Duodenal mucosa (tissue), 2 donors: Measurements from ENCODE around the gene SLC25A21.

Source experiments
- H3K27ac ChIP-seq: one replicate; pipeline ENCODE4 v1.7.0; 2013; ENCODE audit warnings: low read depth, low read length
- H3K27me3 ChIP-seq, 2 donors: one replicate each; pipeline ENCODE4 v1.7.0; 2013; ENCODE audit warnings: low read length in 2 of 2, control low read depth in 1 of 2; ENCODE audit not compliant: insufficient read depth in 2 of 2, control insufficient read depth in 1 of 2
- H3K36me3 ChIP-seq, 2 donors: one replicate each; pipeline ENCODE4 v1.7.0; 2013; ENCODE audit warnings: low read length in 2 of 2, control low read depth in 1 of 2; ENCODE audit not compliant: insufficient read depth in 2 of 2, control insufficient read depth in 1 of 2
- H3K4me1 ChIP-seq, 2 donors: one replicate each; pipeline ENCODE4 v1.7.0; 2013; ENCODE audit warnings: low read length in 2 of 2, control low read depth in 1 of 2; ENCODE audit not compliant: insufficient read depth in 2 of 2, control insufficient read depth in 1 of 2
- H3K4me3 ChIP-seq, 2 donors: one replicate each; pipeline ENCODE4 v1.7.0; 2013; ENCODE audit warnings: low read length in 2 of 2, low read depth in 1 of 2
- H3K9ac ChIP-seq, 2 donors: one replicate each; pipeline ENCODE4 v1.7.0; 2013; ENCODE audit warnings: low read length in 2 of 2, low read depth in 1 of 2
- H3K9me3 ChIP-seq, 2 donors: one replicate each; pipeline ENCODE4 v1.7.0; 2013; ENCODE audit warnings: low read length in 2 of 2, control low read depth in 1 of 2; ENCODE audit not compliant: control insufficient read depth in 1 of 2

SLC25A21 gene

GRCh38 chr14:37145395-37145794, 27.0 kb downstream of the SLC25A21 start:
- no peak overlapping the region for H3K27ac ChIP-seq

DNA sequence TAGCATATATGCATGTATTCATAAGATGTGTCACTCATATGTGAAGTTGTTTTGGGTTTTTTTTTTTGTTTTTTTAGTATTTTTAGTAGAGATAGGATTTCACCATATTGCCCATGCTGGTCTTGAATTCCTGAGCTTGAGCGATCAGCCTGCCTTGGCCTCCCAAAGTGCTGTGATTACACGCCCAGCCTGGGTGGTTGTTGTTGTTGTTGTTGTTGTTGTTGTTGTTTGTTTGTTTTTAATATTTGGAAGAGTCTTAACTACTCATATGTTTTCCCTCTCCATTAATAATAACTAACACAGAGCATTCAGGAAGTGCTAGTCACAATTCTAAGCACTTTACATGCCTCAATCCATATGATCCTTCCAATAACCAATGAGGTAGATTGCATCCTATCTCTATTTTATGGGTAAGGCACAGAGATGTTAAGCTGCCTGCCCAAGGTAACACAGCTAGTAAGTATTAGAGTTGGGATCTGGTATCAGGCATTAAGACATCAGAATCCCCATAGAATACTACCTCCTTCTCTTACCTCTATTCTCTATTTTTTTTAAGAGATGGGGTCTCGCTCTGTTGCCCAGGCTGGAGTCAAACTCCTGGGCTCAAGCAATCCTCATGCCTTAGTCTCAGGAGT, 27.6 kb downstream of the SLC25A21 start:
- H3K4me3 ChIP-seq = no peak overlapping the region
- no peaks in the 10 kb centered on the region for H3K36me3 ChIP-seq
- H3K4me1 ChIP-seq = no peaks in the 10 kb centered on the region
- no peaks in the 10 kb centered on the region for H3K27me3 ChIP-seq
- H3K27ac ChIP-seq = no peak overlapping the region
- no peaks in the 10 kb centered on the region for H3K9me3 ChIP-seq
- H3K9ac ChIP-seq = no peak overlapping the region

More at GRCh38 chr14:37145395-37145794, 27.0 kb downstream of the SLC25A21 start:
- H3K9me3 ChIP-seq = no peaks in the 10 kb centered on the region
- H3K4me3 ChIP-seq = no peak overlapping the region
- H3K9ac ChIP-seq = no peak overlapping the region
- no peaks in the 10 kb centered on the region for H3K36me3 ChIP-seq
- H3K4me1 ChIP-seq = no peaks in the 10 kb centered on the region
- H3K27me3 ChIP-seq = no peaks in the 10 kb centered on the region

- no peak overlapping the region for H3K4me3 ChIP-seq
- no peak overlapping the region for H3K9ac ChIP-seq
- no peaks in the 10 kb centered on the region for H3K27me3 ChIP-seq
- H3K4me1 ChIP-seq = no peaks in the 10 kb centered on the region
- H3K27ac ChIP-seq = no peak overlapping the region
- no peaks in the 10 kb centered on the region for H3K36me3 ChIP-seq
- no peaks in the 10 kb centered on the region for H3K9me3 ChIP-seq
These were observed 28.9 kb downstream of the SLC25A21 start for GRCh38 chr14:37143475-37143874.

DNA sequence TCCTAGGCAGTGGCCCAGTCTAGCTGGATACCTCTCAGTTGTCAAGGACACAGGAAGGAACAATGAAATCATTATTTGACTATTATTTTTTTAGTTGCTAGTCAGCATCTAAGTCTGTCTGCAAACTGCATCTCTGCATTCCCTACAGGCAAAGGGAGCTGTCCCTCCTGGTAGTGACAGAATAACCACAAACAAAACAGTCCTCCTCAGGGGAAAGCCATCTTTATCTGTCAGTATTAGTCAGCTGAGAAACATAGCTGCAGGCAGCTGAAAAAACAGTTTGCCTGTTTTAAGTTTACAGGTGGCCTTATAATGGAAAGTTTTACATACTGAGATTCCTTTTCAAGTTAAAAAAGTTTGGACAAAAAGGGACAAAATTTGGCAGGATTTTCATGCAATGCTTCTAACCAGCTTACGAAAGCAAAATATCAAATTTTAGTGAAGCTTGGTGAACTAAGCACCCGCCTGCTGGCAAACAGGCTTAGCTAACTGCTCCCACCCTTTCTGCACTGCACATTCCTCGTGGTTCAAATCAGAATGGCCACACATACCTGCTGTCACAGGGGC, 29.5 kb downstream of the SLC25A21 start:
- Histone ChIP-seq H3K4me3 (no peak overlapping the region), H3K4me1 (no peaks in the 10 kb centered on the region), H3K36me3 (no peaks in the 10 kb centered on the region), H3K9ac (no peak overlapping the region), H3K9me3 (no peaks in the 10 kb centered on the region), H3K27me3 (no peaks in the 10 kb centered on the region), H3K27ac (no peak overlapping the region)

DNA sequence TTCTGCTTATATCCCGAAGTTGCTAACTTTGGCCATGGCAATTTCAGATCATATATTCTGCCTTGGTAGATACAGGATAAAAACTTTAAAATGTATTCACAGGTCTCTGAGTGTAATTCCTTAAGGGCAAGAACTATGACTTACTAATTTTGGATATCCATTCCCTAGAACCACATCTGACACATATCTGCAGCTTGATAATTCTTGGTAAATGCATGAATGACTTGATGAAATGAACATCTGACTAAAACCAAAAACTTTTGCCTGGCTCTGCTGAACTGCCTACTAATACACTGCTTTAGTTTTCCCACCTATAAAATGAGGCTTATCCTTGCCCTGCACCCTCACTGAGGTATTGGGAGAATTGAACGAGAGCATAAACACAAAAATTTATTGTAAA, 32.2 kb downstream of the SLC25A21 start:
- Histone ChIP-seq H3K4me3 (no peak overlapping the region), H3K4me1 (no peaks in the 10 kb centered on the region), H3K27ac (no peak overlapping the region), H3K9ac (no peak overlapping the region), H3K36me3 (no peaks in the 10 kb centered on the region), H3K27me3 (no peaks in the 10 kb centered on the region), H3K9me3 (no peaks in the 10 kb centered on the region)

DNA sequence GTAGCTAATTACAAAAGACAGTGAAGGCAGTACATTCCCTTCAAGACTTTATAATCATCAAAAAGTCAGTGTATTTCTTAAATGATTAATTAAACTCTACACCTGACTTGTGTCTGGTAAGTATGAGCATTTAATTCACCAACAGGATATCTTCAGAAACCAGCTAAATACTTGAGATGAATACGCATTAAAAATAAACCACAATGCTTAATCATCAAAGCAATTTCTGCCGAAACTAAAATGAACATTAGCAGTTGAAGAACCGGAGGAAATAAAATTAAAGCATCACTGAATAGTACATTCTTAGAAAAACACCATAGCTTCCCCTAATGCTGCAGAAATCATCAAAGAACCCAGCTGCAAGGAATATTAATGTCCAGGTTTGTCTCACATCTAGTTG, 32.7 kb downstream of the SLC25A21 start:
- Histone ChIP-seq H3K9me3 (no peaks in the 10 kb centered on the region), H3K9ac (no peak overlapping the region), H3K4me3 (no peak overlapping the region), H3K36me3 (no peaks in the 10 kb centered on the region), H3K27ac (no peak overlapping the region), H3K27me3 (no peaks in the 10 kb centered on the region), H3K4me1 (no peaks in the 10 kb centered on the region)

GRCh38 chr14:37138898-37139297, 33.5 kb downstream of the SLC25A21 start:
- no peak overlapping the region for H3K27ac ChIP-seq
- H3K9ac ChIP-seq = no peak overlapping the region
- H3K4me1 ChIP-seq = no peaks in the 10 kb centered on the region
- H3K4me3 ChIP-seq = no peak overlapping the region
- no peaks in the 10 kb centered on the region for H3K36me3 ChIP-seq
- no peaks in the 10 kb centered on the region for H3K27me3 ChIP-seq
- no peaks in the 10 kb centered on the region for H3K9me3 ChIP-seq

GRCh38 chr14:37133284-37133913, 39.0 kb downstream of the SLC25A21 start:
- H3K4me3 ChIP-seq = no peak overlapping the region
- no peaks in the 10 kb centered on the region for H3K27me3 ChIP-seq
- no peaks in the 10 kb centered on the region for H3K9me3 ChIP-seq
- no peak overlapping the region for H3K9ac ChIP-seq
- H3K36me3 ChIP-seq = no peaks in the 10 kb centered on the region
- H3K4me1 ChIP-seq = no peaks in the 10 kb centered on the region
- no peak overlapping the region for H3K27ac ChIP-seq

- no peaks in the 10 kb centered on the region for H3K27me3 ChIP-seq
- no peak overlapping the region for H3K9ac ChIP-seq
- H3K4me1 ChIP-seq = no peaks in the 10 kb centered on the region
- H3K36me3 ChIP-seq = no peaks in the 10 kb centered on the region
- H3K27ac ChIP-seq = no peak overlapping the region
- H3K4me3 ChIP-seq = no peak overlapping the region
- no peaks in the 10 kb centered on the region for H3K9me3 ChIP-seq
These were observed 41.2 kb downstream of the SLC25A21 start for GRCh38 chr14:37131205-37131604.

GRCh38 chr14:37129047-37129446, 43.4 kb downstream of the SLC25A21 start:
- no peak overlapping the region for H3K9ac ChIP-seq
- no peak overlapping the region for H3K27ac ChIP-seq
- no peaks in the 10 kb centered on the region for H3K27me3 ChIP-seq
- H3K4me1 ChIP-seq = no peaks in the 10 kb centered on the region
- no peaks in the 10 kb centered on the region for H3K9me3 ChIP-seq
- no peaks in the 10 kb centered on the region for H3K36me3 ChIP-seq
- no peak overlapping the region for H3K4me3 ChIP-seq
